Measurements from ENCODE around the gene OLA1. TPM values are rescaled to one million over a fixed set of nuclear protein-coding genes. Genes with fewer than 3 reads are reported as not detected.

The OLA1 gene
- polyA plus RNA-seq, 1 donor (not counting 4 experiments of a cell fraction or from before 2014, with no cell fraction given) = 217 TPM

- H3K4me3 ChIP-seq (ENCODE audit: control insufficient read depth in 2 of 3, extremely low read depth in 1 of 3, insufficient read depth in 2 of 3, low read depth in 1 of 3, low read length in 3 of 3) = no peak overlapping the region
- H3K9ac ChIP-seq (ENCODE audit: control insufficient read depth, extremely low read depth, insufficient read depth, low read length) = no peak overlapping the region
- no peaks in the 10 kb centered on the region for H3K36me3 ChIP-seq (ENCODE audit: control insufficient read depth in 2 of 2, extremely low read depth in 1 of 2, insufficient read depth in 2 of 2, low read length in 2 of 2)
- peak overlapping the region; percentile 64 for H3K27ac ChIP-seq (ENCODE audit: control insufficient read depth, insufficient read depth, low read length)
- dilution Hi-C loops (cut with MboI; ENCODE audit: extremely low pct_ligation_motif_present, low sequenced_read_pairs) = no loop called here
- TF ChIP-seq CTCF (optimal IDR thresholded peaks at IDR 0.05 in 1 of 3, IDR thresholded peaks at IDR 0.05 in 1 of 3, conservative IDR thresholded peaks at IDR 0.05 in 1 of 3; ENCODE audit: extremely low read depth in 1 of 3, insufficient read depth in 2 of 3, low read length in 3 of 3) (no peak), EZH2 (IDR thresholded peaks at IDR 0.05; ENCODE audit: low read length) (no peak)
- H3K9me1 ChIP-seq (ENCODE audit: control insufficient read depth, extremely low read depth, insufficient read depth, low read length) = peaks cover 4% of the 10 kb centered on the region
- H3K4me2 ChIP-seq (ENCODE audit: control insufficient read depth, extremely low read depth, insufficient read depth, low read depth, low read length) = no peak overlapping the region
- H3K27me3 ChIP-seq (ENCODE audit: control insufficient read depth, extremely low read depth, insufficient read depth, low read length) = no peaks in the 10 kb centered on the region
- no peaks in the 10 kb centered on the region for H3K79me2 ChIP-seq (ENCODE audit: control insufficient read depth, insufficient read depth, low read length)
- H4K20me1 ChIP-seq (ENCODE audit: control insufficient read depth, extremely low read depth, insufficient read depth, low read length) = no peaks in the 10 kb centered on the region
- DNase-seq (ENCODE audit: low read depth, low spot score) = no peak
- no peak overlapping the region for H2AFZ ChIP-seq (ENCODE audit: control insufficient read depth, low read length)
- peaks cover 9% of the 10 kb centered on the region for H3K4me1 ChIP-seq (ENCODE audit: control insufficient read depth, extremely low read depth, insufficient read depth, low read length)
- FAIRE-seq = no peak
- peaks cover 2% of the 10 kb centered on the region for H3K9me3 ChIP-seq (ENCODE audit: control insufficient read depth, low read depth, low read length)
These were observed 223.6 kb downstream of the OLA1 start for GRCh38 chr2:174024524-174025270.

GRCh38 chr2:174023591-174024523, 224.5 kb downstream of the OLA1 start:
- dilution Hi-C loops (cut with MboI; ENCODE audit: extremely low pct_ligation_motif_present, low sequenced_read_pairs) = no loop called here
- FAIRE-seq (peak; percentile 96), DNase-seq (ENCODE audit: low read depth, low spot score) (peak; percentile 95)
- H4K20me1 ChIP-seq (ENCODE audit: control insufficient read depth, extremely low read depth, insufficient read depth, low read length) = no peaks in the 10 kb centered on the region
- H3K27me3 ChIP-seq (ENCODE audit: control insufficient read depth, extremely low read depth, insufficient read depth, low read length) = no peaks in the 10 kb centered on the region
- H3K36me3 ChIP-seq (ENCODE audit: control insufficient read depth in 2 of 2, extremely low read depth in 1 of 2, insufficient read depth in 2 of 2, low read length in 2 of 2) = no peaks in the 10 kb centered on the region
- H2AFZ ChIP-seq (ENCODE audit: control insufficient read depth, low read length) = no peak overlapping the region
- peak overlapping the region; percentile 15 for H3K4me2 ChIP-seq (ENCODE audit: control insufficient read depth, extremely low read depth, insufficient read depth, low read depth, low read length)
- peaks cover 2% of the 10 kb centered on the region for H3K9me3 ChIP-seq (ENCODE audit: control insufficient read depth, low read depth, low read length)
- peak overlapping the region; percentile 64 for H3K27ac ChIP-seq (ENCODE audit: control insufficient read depth, insufficient read depth, low read length)
- peak overlapping the region; percentile 42 for H3K9ac ChIP-seq (ENCODE audit: control insufficient read depth, extremely low read depth, insufficient read depth, low read length)
- H3K4me3 ChIP-seq (ENCODE audit: control insufficient read depth in 2 of 3, extremely low read depth in 1 of 3, insufficient read depth in 2 of 3, low read depth in 1 of 3, low read length in 3 of 3) = no peak overlapping the region
- peaks cover 4% of the 10 kb centered on the region for H3K9me1 ChIP-seq (ENCODE audit: control insufficient read depth, extremely low read depth, insufficient read depth, low read length)
- peaks cover 9% of the 10 kb centered on the region for H3K4me1 ChIP-seq (ENCODE audit: control insufficient read depth, extremely low read depth, insufficient read depth, low read length)
- no peaks in the 10 kb centered on the region for H3K79me2 ChIP-seq (ENCODE audit: control insufficient read depth, insufficient read depth, low read length)
- no peak for TF ChIP-seq EZH2 (IDR thresholded peaks at IDR 0.05; ENCODE audit: low read length)
- TF ChIP-seq CTCF (optimal IDR thresholded peaks at IDR 0.05 in 1 of 3, IDR thresholded peaks at IDR 0.05 in 1 of 3, conservative IDR thresholded peaks at IDR 0.05 in 1 of 3; ENCODE audit: extremely low read depth in 1 of 3, insufficient read depth in 2 of 3, low read length in 3 of 3) = no peak

Small RNA genes within 50 kb of the gene (small RNA-seq; reads per million reads assigned to genes)
- gene RF00019 (ENCODE audit: insufficient read length in 3 of 3, low read depth in 3 of 3, low replicate concordance in 1 of 3) = 0 reads per million in 3 experiments

Other genes with a start within 250 kb of the OLA1 start
- not detected in 3 replicates for gene SP9, start 86.4 kb upstream of the OLA1 start, polyA plus RNA-seq
- 12.8 to 18.6 TPM (median 13.9 TPM) in 3 replicates for gene SCRN3, start 147.2 kb upstream of the OLA1 start, polyA plus RNA-seq
- 9.7 to 22.0 TPM (median 15.7 TPM) in 3 replicates for gene GPR155, start 238.5 kb upstream of the OLA1 start, polyA plus RNA-seq

Measured in keratinocyte (primary cell).